ENCODE results near the gene CHRNA10.

DNA sequence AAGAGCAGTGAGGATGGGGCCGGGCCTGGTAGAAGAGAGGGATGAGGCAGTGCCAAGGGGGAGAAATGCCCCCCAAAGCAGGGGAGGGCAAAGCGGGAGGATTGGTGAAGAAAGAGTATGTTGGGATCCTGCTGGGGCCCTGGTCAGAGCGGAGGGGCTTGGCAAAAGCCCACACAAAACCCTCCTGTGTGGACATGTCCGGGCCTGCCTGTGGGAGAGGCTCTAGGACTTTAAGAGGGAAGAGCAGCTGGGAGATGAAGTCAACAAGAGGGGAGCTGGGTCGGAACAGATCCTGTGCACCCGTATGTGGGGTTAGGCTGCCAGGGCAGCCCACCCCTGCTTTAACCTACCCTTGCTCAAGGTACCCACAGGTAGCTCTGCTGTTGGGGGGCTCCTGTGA lies 55.2 kb downstream of the CHRNA10 start:
- TF ChIP-seq, protein P1, sequence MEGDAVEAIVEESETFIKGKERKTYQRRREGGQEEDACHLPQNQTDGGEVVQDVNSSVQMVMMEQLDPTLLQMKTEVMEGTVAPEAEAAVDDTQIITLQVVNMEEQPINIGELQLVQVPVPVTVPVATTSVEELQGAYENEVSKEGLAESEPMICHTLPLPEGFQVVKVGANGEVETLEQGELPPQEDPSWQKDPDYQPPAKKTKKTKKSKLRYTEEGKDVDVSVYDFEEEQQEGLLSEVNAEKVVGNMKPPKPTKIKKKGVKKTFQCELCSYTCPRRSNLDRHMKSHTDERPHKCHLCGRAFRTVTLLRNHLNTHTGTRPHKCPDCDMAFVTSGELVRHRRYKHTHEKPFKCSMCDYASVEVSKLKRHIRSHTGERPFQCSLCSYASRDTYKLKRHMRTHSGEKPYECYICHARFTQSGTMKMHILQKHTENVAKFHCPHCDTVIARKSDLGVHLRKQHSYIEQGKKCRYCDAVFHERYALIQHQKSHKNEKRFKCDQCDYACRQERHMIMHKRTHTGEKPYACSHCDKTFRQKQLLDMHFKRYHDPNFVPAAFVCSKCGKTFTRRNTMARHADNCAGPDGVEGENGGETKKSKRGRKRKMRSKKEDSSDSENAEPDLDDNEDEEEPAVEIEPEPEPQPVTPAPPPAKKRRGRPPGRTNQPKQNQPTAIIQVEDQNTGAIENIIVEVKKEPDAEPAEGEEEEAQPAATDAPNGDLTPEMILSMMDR (IDR thresholded peaks at IDR 0.05; ENCODE audit: insufficient read depth, low read length), result no peak
- TF ChIP-seq SPI1 (IDR thresholded peaks at IDR 0.05; ENCODE audit: borderline replicate concordance, low read depth), result no peak
- TF ChIP-seq, protein P2, sequence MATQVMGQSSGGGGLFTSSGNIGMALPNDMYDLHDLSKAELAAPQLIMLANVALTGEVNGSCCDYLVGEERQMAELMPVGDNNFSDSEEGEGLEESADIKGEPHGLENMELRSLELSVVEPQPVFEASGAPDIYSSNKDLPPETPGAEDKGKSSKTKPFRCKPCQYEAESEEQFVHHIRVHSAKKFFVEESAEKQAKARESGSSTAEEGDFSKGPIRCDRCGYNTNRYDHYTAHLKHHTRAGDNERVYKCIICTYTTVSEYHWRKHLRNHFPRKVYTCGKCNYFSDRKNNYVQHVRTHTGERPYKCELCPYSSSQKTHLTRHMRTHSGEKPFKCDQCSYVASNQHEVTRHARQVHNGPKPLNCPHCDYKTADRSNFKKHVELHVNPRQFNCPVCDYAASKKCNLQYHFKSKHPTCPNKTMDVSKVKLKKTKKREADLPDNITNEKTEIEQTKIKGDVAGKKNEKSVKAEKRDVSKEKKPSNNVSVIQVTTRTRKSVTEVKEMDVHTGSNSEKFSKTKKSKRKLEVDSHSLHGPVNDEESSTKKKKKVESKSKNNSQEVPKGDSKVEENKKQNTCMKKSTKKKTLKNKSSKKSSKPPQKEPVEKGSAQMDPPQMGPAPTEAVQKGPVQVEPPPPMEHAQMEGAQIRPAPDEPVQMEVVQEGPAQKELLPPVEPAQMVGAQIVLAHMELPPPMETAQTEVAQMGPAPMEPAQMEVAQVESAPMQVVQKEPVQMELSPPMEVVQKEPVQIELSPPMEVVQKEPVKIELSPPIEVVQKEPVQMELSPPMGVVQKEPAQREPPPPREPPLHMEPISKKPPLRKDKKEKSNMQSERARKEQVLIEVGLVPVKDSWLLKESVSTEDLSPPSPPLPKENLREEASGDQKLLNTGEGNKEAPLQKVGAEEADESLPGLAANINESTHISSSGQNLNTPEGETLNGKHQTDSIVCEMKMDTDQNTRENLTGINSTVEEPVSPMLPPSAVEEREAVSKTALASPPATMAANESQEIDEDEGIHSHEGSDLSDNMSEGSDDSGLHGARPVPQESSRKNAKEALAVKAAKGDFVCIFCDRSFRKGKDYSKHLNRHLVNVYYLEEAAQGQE (IDR thresholded peaks at IDR 0.05; ENCODE audit: insufficient replicate concordance, low read depth), result no peak
